Measurements from ENCODE around the gene PODXL2. TPM values are rescaled to one million over a fixed set of nuclear protein-coding genes. Genes with fewer than 3 reads are reported as not detected.

The PODXL2 gene
- 13.0 and 15.8 TPM in 2 replicates for total RNA-seq (2014; rRNA removed; shearing (Covaris generic))

DNA sequence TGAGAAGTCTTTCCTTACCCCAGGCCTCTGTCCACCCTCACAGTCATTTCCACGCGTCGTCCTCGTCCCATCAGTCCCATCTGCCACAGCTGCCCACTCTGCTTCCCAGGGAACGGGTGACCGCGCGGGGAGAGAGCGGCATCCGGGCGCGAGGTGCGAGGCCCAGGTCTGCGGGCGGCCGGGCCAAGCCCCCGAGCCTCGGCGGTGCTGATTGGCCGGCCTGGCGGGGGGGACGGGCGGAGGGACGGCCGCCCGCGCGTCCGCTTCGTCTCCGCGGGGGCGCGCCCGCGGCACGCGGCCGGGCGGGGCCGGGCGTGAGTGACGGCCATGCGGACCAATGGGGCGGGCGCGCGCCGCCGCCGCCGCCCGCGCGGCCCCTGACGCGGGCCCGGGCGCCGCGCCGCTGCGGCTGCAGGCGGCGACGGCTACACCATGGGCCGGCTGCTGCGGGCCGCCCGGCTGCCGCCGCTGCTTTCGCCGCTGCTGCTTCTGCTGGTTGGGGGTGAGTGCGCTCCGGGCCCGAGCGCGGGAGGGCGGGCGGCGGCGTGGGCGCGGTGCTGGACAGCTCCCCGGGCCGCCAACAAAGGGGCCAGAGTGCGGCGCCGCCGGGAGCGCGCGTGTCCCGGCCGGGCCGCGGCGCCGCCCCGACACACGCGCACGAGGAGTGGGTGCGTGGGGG lies at the start of gene PODXL2:
TSS of gene PODXL2 (plus strand) at position 398 of the 679 bp plus-strand sequence. CDS start at position 433, 35 bp downstream.
- DNase-seq (ENCODE audit: low spot score) = no peak

DNA sequence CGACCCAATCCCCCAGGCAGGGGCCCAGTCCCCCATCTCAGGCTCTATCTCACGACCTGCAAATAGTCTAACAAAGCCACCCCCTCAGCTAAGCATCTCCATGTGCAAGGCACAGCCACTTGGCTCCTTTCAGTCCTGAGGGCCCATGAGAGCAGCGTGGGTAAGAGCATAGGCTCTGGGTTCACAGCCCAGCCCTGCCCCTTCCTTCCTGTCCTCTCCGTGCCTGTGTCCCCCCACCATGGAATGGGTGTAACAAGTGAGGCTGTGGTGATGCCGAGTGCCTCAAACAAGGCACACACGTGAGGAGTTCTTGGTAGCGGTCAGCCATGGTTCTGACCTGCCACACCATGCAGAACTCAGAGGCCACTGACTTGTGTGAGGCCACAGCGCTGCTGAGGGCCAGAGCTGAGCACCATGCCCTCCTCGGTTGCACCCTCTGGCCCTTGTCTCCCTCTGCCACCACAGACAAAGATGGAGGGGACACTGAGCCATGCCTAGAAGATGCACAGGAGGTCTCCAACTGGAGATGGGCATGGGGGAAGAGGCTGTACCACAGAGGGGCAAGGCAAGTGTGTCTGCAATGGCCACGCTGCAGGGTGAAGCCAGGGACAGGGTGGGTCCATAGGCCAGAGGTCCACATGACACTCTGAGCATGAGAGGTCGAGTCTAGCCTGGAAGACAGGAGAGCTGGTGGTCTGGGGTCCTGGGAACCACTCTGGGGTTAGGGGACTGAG lies 48.5 kb upstream of the PODXL2 start:
- DNase-seq (ENCODE audit: low spot score) = no peak

DNA sequence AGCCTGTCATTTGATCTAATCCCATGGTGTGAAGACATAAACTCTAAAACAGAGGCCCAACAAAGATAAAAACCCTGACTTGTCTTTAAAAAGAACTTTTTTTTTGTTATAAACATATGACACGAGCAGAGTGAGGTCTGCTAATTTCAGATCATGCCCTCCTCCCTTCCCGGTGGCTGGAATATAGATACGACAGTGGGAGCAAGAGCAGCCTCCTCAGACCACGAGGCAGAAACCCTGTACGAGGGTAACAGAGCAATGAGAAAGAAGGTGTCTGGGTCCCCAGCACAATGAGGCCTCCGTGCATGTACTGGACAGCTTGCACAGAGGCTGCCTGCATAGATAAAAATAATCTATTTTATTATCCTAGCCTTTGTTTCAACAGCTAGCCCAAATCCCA lies 44.3 kb upstream of the PODXL2 start:
- DNase-seq (ENCODE audit: low spot score) = no peak

GRCh38 chr3:127585163-127585812 lies 43.7 kb upstream of the PODXL2 start:
- DNase-seq (ENCODE audit: low spot score) = no peak

GRCh38 chr3:127585813-127586413 lies 43.1 kb upstream of the PODXL2 start:
- no peak for DNase-seq (ENCODE audit: low spot score)

DNA sequence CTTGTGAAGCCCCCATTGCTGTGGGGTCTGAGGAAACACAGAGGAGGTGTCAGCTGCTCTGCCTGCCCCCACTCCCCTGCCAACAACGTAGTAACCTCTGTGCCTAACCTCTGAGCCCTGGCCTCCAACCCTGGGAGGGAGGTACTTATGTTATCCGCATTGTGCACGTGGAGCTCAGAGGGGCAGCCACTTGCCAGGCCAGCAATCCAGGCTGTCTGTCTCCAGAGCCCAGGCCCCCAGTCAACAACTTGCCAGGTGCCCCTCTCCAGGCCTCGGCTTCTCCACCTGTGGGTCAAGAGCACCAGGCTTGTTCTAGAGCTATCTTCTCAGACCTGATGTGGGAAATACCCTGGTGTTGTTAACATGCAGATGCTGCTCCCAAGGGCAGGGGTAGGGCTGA lies 41.1 kb upstream of the PODXL2 start:
- DNase-seq (ENCODE audit: low spot score) = no peak

DNA sequence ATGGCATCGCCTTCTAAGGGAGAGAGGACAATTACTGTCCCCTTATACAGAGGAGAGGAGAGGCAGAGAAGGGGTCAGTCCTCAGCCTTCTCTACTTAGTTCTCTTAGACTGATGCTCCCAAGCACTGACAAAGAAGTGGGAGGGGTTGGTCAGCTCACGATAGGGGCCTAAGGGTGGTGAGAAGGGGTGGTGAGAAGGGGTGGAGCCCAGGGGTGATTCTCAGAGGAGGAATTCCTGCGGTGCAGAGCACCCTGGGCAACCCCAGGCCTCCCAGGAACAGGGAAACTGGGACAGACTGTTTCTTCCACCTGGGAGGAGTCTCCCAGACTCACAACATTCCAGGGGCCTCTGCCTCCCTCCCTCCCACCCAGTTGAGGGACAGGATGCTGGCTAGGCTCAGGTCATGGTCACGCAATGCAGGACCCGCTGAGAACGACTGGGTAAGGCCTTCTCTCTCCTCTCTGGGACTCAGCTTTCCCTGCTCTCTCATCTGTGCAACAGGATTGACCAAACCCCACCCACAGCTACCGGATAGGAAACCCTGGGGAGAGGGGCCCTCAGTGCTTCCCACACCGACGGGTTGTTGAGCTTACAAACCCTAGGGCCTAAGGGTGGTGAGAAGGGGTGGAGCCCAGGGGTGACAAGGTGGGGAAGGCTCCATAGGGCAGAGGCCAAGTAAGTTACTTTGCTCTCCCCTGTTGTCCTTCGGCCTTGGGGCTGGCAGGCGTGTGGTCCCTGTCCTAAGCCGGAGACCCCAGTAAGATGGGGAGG lies 40.0 kb upstream of the PODXL2 start:
- DNase-seq (ENCODE audit: low spot score) = peak; percentile 69

- no peak for DNase-seq (ENCODE audit: low spot score)
Observed at GRCh38 chr3:127589600-127590281, 39.2 kb upstream of the PODXL2 start.

GRCh38 chr3:127590282-127590592 lies 38.7 kb upstream of the PODXL2 start:
- no peak for DNase-seq (ENCODE audit: low spot score)

DNA sequence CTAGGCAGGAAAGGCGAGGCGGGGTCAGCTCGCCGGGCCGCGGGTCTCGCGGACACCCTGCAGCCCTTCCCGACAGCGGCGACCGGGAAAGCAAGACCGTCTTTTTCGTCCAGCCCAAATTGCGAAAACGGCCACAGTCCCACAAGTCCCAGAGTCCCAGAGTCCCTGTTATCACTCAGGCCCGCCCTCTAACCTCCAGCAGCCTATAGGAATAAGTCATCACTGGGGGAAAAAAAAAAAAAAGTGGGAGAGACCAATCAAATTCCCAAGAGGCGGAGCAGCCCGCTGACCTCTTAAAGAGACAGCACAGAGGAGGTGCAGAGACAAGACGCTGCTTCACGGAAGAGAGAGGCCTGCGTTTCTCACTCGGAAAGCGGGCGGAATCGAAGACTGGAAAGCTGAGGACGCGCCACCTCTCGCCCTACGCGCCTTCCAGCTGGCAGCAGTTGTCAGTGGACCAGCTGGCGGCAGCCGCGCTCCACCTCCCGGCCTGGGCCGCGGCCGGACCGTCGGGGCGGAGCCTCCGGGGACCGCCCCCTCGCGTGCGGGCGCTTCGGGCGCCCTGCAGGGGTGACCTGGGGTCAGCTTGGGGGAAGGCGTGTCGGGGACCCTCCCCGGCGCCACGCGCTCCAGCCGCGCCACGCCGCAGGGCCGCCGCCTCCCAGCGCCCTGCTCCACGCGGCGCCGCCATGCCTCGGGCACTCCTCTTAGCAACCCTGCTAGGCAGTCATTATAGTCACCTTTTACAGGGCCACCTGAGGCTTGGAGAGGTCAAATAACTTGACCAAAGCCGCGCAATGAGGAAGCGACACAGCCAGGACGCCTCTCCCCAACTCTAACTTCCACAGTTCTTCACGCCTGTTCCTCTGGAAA lies 38.2 kb upstream of the PODXL2 start, which contains the start of gene TPRA1:
TSS of gene TPRA1 (minus strand) at position 141 of the 873 bp plus-strand sequence. CDS start 10,587 bp downstream, outside the sequence.
- DNase-seq (ENCODE audit: low spot score) = peak; percentile 99

DNA sequence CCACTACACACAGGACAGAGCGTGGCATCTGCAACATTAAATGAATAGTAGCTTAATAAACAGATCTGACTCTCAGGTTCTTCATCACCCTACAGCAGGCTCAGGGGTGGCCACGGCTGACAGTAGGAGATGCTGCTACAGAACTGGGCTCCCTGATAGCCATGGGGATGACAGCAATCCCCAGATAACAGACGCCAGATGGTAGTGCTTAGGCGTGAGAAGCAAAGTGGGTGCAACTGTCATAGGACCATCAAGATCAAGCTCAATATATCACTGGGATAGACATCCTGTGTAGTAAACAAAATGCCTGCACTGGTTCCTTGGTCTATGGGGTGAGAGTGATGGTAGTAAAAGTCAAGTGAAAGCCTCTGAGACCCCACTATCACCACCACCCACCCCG lies 35.8 kb upstream of the PODXL2 start:
- DNase-seq (ENCODE audit: low spot score) = no peak

- DNase-seq (ENCODE audit: low spot score) = no peak
Observed at GRCh38 chr3:127595303-127595702, 33.7 kb upstream of the PODXL2 start.

DNA sequence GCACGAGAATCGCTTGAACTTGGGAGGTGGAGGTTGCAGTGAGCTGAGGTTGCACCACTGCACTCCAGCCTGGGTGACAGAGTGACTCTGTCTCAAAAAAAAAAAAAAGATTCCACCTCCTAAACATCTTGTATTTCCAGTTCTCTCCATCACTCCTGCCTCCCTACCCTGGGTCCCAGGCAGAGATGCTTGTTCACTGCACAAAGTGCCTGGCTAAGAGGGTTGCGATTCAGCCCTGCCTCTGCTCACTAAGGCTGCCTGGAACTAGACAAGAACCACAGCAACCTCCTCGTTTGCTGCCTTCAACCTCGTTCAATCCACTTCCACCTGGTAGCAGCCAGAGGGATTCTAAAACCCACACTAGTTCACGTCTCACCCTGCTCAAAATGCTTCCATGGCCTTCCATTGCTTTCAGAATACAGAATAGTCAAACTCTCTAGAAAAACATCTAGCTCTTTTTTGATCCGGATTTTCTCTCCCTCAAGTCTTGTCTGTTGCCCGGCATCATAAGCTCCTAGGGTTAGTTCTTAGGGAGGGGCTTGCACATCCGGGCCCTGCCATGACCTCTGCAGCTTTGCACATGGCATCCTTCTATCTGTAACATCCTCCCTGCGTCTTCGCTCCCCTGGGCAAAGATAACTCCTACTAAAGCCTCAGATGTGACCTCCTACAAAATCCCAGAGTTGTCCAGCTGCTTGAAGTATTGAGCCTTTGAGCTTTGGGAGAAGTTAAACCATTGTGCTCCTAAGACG lies 31.8 kb upstream of the PODXL2 start:
- DNase-seq (ENCODE audit: low spot score) = no peak

GRCh38 chr3:127598841-127599570 lies 30.0 kb upstream of the PODXL2 start:
- no peak for DNase-seq (ENCODE audit: low spot score)

DNA sequence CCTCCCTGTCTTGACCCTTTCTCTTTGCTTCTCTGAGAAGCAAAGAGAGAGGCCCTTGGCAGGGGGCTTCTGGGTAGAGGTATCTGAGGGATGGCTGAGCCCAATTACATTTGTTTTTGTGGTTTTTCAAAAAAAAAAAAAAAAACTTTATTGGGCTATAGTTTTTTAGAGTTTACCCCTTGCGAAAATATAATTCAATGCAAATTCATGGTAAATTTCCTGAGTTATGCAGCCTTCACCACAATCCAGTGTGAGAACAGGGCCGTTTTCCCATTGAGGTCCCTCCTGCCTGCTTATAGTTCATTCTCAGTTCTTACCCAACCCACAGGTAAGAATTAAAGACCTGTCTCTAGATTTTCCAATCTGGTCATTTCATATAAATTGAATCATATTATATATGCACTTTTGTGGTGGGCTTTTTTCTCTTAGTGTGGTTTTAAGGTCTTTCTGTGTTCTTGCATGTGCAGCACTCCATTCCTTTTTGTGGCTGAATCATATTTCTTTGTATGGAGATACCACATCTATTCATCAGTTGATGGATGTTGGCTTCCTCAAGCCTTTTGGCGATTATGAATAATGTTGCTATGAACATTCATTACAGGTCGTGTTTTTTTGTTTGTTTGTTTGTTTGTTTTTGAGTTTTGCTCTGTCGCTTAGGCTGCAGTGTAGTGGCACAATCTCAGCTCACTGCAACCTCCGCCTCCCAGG lies 28.1 kb upstream of the PODXL2 start:
- DNase-seq (ENCODE audit: low spot score) = no peak

- no peak for DNase-seq (ENCODE audit: low spot score)
Observed at GRCh38 chr3:127604035-127604434, 24.9 kb upstream of the PODXL2 start.

DNA sequence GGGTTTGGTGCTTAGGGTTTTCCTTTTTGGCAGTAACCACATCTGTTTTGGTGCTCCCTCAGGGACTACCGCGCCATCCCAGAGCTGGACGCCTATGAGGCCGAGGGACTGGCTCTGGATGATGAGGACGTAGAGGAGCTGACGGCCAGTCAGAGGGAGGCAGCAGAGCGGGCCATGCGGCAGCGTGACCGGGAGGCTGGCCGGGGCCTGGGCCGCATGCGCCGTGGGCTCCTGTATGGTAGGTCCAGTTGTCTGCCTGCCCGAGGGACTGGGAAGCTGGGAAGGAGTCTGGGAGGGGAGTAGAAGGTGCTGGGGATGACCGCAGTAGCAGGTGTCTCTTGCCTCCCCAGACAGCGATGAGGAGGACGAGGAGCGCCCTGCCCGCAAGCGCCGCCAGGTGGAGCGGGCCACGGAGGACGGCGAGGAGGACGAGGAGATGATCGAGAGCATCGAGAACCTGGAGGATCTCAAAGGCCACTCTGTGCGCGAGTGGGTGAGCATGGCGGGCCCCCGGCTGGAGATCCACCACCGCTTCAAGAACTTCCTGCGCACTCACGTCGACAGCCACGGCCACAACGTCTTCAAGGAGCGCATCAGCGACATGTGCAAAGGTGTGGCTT lies 24.3 kb upstream of the PODXL2 start:
- DNase-seq (ENCODE audit: low spot score) = no peak

Data from H4 (cell line).